Colon (tissue), 2 donors: ENCODE data around the gene MLXIPL.
"Not testable (repeated sequence)": the region's sequence is repeated elsewhere in the genome, so short reads cannot be mapped to it uniquely, and the experiment has no call there.

Source experiments
- FAIRE-seq: peaks from 2 replicates; lab custom pipeline; 2012; peaks lifted over from hg19 to GRCh38; lab: Jason Lieb, UNC
- donor health status: control.
- donor health status: control.

MLXIPL gene

DNA sequence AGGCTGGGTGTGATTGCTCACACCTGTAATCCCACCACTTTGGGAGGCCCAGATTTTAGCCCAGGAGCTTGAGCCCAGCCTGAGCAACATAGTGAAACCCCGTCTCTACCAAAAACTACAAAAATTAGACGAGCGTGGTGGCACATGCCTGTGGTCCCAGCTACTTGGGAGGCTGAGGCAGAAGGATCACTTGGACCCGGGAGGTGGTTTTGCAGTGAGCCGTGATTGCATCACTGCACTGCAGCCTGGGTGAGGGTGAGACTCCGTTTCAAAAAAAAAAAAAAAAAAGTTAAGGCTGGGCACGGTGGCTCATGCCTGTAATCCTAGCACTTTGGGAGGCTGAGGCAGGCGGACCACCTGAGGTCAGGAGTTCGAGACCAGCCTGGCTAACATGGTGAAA is 43.3 kb downstream of the MLXIPL start:
- FAIRE-seq, result not testable (repeated sequence)

DNA sequence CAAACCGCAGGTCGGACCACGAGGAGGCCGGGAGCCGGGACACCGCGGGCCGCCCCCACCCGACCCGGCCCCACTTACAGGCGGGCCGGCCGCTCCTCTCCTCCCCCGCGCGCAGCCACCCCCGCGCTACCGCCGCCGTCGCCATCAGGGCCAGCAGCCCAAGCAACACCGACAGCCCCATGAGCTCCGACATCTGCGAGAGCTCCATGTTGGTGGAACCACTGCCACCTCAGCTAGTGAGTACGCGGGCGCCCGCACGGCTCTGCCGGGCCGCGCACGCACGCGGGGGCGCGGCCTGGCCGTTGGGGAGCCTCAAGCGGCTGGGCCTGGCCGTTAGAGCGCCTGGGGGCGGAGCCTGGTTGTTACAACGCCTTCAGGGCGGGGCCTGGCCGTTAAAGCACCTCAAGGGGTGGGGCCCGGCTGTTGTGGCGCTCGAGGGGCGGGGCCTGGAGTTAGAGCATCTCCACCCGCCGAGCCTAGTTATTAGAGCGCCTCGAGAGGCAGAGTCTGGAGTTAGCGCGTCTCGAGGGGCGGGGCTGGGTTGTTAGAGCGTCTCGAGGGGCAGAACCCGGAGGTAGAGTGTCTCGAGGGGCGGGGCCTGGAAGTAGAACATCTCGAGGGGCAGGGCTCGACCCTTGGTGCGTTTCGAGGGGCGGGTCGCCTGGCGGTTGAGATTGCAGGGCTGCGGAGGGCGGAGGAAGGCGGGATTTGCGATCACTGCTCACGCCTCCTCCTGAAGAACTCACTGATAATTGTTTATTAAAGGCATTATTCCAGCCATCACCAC is 45.8 kb downstream of the MLXIPL start, which contains the start of gene TBL2:
Gene TBL2 (minus strand): TSS at position 238 of the 787 bp plus-strand sequence. CDS start 30 bp downstream, at position 208.
- no peak for FAIRE-seq

DNA sequence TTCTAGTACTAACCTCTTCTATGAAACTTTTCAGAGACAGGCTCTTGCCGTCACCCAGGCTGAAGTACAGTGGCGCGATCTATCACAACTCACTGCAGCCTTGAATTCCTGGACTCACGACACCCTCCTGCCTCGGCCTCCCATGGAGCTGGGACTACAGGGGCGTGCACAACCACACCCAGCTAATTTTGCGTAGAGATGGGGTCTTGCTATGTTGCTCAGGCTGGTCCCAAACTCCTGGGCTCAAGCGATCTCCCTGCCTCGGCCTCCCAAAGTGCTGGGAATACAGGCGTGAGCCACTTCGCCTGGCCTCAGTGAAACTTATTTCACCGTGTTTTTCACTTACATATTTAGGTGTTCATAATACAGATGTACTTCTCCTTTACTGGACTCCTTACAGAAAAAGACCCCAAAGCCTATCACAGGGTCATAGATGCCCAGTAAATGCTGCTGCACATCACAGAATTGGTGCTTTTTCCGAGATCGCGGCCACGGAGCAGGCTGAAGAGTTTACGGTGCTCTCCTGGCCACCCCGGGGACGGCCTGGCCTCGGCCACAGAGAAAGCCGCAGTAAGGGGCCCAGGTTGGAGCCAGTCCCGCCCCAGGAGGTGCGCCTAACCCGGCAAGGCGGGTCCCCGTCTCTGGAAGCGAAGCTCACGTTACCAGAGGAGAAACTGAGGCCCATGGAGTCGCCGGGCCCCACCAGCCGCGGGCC is 46.5 kb downstream of the MLXIPL start:
- no peak for FAIRE-seq

DNA sequence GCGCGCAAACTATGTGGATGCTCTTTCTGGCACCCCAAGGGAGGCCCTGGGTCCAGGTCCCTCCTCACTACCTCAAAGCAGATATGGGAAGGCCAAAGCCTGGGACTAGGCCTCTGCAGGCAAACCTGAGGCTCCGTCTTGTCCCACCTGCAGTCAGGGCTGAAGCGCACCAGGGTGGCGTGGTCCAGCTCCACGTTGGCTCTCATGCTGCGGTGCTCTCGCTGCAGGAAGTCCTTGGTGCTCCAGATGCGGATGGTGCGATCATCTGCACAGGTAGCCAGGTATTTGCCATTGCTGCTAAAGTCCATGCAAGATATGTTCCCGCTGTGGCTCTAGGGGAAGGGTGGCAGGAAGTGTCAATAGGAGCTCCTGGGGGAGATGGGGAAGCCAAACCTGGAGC is 50.5 kb downstream of the MLXIPL start:
- FAIRE-seq, result no peak

DNA sequence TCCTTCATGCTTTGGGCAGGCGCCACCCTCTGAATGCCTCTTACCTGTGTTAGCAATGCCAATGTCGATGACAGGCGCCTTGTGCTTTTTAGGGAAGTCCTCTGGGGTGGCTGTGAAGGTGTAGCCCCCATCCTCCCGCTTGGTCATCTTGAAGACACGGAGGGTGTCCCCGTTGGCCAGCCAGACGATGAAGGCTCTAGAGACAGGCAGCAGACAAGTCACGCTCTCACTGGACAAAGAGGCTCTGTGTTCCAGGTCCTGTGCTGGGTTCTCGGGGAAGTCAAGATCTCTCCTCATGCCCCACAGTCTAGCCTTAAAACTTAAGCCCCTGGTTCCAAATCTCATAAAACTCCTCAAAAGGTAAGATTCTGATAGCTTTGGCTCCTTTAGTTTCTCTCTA is 51.0 kb downstream of the MLXIPL start:
- FAIRE-seq, result no peak

DNA sequence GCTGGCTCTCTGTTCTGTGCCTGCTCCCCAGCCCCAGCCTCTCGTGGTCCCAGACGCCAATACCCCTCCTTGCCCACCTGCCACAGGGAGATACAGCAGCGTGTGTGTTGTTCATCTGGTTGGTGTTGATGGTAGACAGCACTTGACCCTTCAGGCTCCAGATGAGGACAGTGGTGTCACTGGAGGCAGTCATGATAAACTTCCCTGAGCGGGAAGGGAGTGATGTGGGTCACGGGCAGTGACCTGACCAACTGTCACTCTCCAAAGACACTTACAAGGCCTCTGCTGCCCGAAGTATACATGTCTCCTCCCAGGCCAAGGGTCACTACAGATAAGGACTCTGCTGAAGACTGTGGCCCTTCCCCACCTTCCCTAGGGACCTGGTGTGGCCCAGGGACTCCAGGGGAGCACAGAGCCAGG is 51.5 kb downstream of the MLXIPL start:
- no peak for FAIRE-seq

DNA sequence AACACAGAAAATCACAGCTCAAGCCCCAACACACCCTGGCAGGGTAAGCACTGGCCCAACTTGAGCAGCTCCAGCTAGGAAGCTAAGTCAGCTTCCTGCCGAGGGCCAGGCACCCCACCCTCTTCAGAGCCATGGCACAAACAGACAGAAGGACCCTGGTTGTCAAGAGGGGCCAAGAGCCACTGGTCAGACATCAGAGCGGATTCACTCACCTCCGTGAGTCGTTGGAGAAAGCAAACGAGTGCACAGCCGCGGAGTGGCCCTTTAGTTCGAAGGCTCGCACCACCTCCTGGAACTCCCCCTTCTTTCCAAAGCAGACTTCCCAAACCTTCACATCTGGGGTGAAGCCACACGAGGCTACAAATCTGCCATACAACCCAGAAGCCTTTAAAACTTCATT is 53.3 kb downstream of the MLXIPL start:
- FAIRE-seq, result no peak

DNA sequence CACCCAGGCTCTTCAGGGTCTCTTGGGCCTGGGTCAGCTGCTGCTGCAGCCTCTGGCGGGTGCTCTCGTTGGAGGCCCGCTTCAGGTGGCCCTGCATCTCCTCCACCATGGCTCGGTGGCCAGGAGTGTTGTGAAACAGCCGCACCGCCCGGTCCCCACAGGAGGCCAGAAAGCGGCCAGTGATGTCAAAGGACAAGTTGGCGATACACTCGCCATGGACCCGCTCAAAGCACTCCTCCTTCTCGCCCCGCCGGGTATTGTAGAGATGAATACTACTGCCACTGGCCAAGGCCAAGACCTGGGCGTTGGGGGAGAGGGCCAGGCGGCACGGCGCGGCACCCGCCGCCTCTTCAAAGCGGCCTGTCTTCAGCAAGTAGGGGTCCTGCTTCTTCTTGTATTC is 53.8 kb downstream of the MLXIPL start:
- no peak for FAIRE-seq

DNA sequence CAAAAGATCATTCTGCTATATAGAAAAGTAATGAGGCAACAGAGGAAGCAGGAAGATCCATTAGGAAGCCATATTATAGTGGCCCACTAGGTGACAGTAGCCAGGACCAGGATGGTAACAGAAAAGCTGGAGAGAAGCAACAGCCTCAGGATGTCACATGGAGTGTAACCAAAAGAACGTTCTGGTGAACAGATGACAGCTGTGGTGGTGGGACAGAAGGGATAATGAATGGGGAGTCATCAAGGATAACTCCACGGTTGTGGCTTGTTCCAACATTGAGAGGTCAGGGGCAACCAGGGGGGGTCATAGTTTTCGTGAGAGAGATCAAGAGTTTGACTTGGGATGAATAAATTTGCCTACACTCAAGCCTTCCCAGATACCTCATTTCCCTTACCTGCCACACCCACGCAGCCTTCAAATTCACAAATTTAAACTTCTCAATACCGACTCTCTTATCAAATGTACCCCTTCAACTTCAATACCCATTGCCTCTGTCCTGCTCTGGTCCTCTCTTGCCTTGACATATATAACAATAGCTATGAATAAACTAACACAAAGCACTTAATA is 55.2 kb downstream of the MLXIPL start:
- no peak for FAIRE-seq

DNA sequence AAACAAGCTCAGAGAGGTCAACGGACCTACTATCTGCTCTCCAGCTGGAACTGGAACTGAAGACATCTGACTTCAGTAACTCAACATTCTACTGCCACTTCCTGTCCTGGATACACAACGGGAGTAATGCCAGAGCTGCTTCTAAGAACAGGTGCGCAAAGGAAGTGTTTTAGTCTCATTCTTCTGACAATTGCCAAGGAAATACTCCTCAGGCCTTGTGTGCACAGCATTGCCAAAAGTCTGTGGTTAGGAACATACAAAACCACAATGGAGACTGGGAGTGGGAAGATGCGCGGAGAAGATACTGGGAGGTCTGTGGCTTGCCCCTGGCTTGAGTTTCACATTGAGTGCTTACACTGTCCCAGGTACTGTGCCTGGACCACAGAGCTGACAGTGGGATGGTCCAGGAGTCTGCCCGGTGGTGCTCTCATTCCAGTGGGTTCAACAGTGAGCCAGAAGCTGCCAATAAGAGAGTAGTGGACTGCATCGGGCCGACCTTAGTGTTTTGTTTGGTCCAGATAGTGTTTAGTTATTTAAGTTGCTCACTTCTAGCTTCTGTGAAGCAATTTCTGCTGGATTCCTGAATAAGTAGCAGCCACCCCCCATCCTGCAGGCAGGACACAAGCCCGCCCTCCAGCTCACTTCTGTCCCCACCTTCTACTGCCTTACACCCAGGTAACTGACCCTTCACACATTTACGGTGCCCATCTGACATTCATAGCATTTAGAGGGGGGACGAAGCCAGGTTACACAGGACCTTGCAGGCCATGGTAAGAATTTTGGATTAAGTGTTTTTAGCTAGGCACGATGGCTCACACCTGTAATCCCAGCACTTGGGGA is 56.3 kb downstream of the MLXIPL start:
- no peak for FAIRE-seq

DNA sequence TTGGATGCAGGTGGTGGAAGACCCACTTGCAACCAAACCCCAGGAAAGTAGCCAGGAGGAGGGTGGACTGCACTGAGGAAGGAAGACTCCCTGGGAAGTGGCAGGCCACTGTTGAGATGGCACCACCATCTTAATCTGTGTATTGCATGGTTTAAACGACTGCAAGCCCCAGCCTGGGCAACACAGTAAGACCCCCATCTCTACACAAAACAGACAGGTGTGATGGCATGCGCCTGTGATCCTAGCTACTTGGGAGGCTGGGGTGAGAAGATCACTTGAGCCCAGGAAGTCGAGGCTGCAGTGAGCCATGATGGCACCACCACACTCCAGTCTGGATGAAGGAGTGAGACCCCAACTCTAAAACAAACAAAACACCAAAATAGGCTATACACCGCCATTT is 57.2 kb downstream of the MLXIPL start:
- no peak for FAIRE-seq

DNA sequence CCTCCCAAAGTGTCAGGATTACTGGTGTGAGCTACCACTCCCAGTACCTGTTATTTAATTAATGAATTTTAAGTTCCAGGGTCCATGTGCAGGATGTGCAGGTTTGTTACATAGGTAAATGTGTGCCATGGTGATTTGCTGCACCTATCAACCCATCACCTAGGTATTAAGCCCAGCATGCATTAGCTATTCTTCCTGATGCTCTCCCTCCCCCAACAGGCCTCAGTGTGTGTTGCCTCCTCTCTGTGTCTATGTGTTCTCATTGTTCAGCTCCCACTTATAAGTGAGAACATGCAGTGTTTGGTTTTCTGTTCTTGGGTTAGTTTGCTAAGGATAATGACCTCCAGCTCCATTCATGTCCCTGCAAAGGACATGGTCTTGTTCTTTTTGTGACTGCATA is 57.9 kb downstream of the MLXIPL start:
- FAIRE-seq, result not testable (repeated sequence)

DNA sequence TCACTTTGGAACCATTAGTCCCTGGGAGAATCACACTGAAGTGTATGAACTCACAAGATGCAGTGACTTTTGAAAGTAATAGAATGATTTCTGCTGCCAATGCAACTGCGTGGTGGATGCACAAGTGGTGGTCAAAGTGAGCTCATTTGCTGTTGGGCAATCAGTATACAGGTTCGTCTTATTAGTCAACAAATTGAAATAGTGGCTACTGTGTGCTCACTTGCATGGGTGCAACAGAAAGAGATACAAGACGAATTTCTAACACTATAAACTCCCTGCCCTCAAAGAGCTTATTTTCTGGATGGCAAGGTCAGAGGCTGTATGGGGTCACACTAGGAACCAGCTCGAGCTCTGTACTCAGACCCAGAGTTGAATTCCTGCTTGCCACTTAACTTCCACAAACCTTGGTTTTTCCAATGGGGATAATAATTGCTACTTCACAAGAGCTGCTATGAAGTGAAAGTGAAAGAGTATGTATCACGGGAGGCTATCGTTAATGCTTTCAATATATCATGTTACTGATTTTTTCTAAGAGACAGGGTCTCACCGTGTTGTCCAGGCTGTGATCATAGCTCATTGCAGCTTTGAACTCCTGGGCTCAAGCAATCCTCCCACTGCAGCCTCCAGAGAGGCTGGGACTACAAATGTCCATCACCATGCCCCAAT is 58.5 kb downstream of the MLXIPL start:
- FAIRE-seq, result no peak

DNA sequence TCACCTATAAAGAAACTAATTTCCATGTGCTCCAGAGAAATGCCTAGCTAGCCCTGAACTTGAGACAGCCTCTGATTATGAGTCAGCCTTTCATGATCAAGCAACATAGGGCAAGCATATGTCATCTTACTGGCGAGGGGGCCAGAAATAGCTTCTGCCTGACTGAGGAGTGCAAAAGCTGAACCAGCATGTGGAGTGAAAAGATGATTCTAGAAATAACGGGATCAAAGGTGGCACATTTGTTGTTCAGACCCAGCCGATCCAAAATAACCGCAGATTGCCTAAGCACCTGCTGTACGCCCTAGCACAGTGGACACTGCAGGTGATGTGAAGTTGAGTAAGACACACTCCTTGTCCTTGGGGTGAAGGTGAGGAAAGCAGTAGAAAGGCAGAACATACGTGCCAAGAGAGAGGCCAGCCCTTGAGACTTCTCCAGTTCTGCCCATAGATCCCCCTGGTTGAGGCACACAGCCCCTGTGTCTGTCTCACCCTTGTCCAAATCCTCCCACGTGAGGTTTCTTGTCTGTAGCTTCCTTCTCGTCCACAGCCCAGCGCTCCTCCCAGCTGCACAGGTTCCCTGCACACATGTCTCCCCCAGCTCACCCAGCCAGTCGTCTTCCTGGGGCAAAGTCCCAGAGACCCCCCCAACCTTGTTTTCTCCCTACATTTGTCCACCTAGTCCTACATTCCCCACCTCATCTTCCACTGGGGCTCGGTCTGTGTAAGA is 64.0 kb downstream of the MLXIPL start:
- no peak for FAIRE-seq

DNA sequence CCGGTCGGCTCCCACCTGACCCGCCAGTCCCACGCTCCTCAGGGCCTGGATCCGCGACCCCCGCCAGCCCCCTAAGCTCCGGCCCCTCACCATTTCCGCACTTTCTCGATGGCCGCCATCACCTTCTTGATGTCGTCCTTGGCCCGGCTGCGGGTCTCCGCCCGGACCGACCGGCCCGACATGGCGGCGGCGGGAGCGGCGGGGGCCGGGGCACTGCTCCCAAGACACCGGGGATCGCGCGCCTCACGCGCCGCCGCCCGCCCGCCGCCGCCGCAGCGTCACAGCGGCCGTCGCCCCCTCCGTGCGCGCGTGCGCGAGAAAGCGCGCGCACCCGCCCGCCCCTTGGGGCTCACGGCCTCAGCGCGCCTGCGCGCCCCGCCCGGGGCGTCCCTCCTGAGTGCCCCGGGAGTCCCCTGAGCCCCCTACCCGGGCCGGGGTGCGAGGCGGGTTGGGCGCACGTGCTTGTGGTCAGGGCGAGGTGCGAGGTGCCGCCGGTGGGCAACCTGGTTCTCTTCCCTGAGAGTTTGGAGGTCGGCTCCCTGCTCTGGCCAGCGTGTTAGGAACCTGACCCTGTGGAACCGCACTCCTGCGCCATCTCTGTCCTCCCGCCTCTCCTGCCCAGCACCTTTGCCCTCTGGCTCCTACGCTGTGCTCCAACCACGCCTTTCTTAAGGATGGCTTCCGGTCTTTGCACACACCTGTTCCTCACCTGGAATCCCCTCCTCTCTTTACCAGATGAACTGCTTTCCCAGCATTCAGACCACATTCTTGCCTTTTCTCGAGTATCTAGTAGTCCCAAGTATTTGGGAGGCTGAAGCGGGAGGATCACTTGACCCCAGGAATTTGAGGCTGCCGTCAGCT is 66.7 kb downstream of the MLXIPL start, which contains the start of gene BCL7B:
Gene BCL7B (minus strand): TSS at position 294 of the 861 bp plus-strand sequence. CDS start 112 bp downstream, at position 182.
- FAIRE-seq, result no peak

DNA sequence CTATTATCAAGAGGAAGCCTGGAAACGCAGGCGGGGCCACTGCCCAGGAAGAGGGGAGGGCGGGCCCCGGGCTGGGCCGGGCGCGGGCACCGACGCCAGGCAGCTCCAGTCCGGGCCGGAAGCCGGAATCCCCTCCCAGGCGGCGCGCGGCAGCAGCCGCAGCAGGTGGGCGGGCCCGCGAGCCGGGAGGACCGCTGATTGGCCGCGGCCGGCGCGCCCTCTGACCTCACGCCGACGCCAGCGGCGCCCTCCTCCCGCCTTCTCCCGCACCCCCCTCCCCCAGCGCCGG is 67.3 kb downstream of the MLXIPL start:
- no peak for FAIRE-seq

DNA sequence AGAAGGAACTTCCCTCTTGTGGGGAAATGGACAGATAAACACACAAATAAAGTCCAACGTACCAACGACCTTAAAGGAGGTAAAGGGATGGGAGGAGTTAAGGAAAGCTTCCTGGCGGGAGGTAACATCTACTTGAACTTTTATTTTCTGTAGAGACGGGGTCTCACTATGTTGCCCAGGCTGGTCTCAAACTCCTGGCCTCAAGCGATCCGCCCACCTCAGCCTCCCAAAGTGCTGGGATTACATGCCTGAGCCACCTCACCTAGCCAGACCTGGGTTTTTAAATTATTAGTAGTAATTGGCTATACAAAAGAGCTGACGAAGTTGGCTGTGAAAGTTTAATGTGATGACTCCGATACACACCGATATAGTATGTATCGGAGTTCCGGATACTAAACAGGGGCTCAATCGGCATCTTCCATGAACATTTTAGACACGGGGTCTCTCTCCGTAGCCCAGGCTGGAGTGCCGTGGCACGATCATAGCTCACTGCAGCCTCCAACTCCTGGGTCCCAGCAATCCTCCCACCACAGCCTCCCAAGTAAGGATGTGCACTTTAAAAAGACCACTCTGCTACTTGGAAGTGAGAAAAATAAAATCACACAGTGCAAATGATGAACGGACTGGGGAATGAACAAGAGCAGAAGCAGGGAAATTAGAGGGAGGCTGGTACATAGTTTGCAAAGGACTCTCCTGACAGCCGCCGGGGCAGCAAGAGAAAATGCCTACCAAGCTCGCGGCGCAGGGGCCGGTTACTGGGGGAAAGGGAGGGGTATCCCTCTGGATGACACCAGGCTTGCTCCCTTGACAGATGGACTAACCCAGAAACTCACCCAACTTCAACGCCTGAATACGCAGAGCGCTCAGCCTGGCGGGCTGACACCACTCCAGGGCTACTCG is 67.9 kb downstream of the MLXIPL start:
- no peak for FAIRE-seq

DNA sequence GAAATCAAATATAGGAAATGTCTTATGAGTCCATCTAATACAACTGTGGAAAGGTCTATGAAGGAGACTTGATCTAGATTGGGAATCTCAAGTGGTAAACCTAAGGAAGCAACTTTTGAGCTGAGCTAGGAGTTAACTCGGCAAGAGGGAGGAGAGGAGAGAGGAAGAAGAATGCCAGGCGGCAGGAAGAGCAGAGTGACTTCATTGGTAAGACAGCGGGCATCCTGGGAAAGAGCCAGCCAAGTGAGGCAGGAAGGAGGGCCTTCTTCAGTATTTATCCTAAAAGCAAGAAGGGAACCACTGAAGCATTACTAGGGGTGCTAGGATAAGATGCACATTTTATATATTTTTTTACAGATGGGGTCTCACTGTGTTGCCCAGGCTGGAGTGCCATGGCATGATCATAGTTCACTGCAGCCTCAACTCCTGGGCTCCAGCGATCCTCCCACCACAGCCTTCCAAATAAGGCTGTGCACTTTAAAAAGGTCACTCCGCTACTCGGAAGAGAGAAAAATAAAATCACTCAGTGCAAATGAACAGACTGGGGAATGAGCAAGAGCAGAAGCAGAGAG is 68.8 kb downstream of the MLXIPL start:
- FAIRE-seq, result no peak

DNA sequence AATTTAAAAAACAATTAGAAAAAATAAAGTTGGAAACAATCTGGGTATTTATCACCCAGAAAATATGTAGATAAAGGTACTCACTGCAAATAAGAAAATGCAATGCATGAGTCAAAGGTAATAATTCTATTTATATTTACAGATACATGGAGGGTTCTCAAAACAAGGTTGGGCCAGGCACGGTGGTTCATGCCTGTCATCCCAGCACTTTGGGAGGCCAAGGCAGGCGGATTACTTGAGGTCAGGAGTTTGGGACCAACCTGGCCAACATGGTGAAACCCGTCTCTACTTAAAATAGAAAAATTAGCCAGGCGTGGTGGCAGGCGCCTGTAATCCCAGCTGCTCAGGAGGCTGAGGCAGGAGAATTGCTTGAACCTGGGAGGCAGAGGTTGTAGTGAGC is 74.2 kb downstream of the MLXIPL start:
- not testable (repeated sequence) for FAIRE-seq
